ENCODE measurements around the gene CAMKK2.
A peak's percentile ranks its signal among the peaks of the same experiment; 100 is the strongest.
"Not testable (repeated sequence)": the region's sequence is repeated elsewhere in the genome, so short reads cannot be mapped to it uniquely, and the experiment has no call there.

CAMKK2 gene

GRCh38 chr12:121318121-121318520, 21.6 kb upstream of the CAMKK2 start:
- Histone ChIP-seq H3K4me1 (ENCODE audit: insufficient read depth, insufficient read length) (no peaks in the 10 kb centered on the region), H3K9me3 (ENCODE audit: insufficient read depth, low read length) (no peaks in the 10 kb centered on the region), H3K27me3 (ENCODE audit: insufficient read depth, insufficient read length) (no peaks in the 10 kb centered on the region), H3K4me3 (ENCODE audit: insufficient read length, low read depth) (no peak overlapping the region), H3K9ac (ENCODE audit: insufficient read length, low read depth) (peak overlapping the region; percentile 42), H3K36me3 (ENCODE audit: insufficient read depth, insufficient read length, low read length) (peaks cover 51% of the 10 kb centered on the region)
- no peak for TF ChIP-seq SUZ12 (IDR thresholded peaks at IDR 0.05; ENCODE audit: extremely low read depth, insufficient read depth, insufficient read length)
- TF ChIP-seq YY1 (IDR thresholded peaks at IDR 0.05; ENCODE audit: insufficient read depth, insufficient read length): no peak
- no peak for TF ChIP-seq ZNF274 (IDR thresholded peaks at IDR 0.05; ENCODE audit: low read depth, low read length)
- no peak for DNase-seq (ENCODE audit: low read depth, low spot score)

GRCh38 chr12:121314431-121314830, 17.9 kb upstream of the CAMKK2 start:
- Histone ChIP-seq H3K9ac (ENCODE audit: insufficient read length, low read depth) (no peak overlapping the region), H3K36me3 (ENCODE audit: insufficient read depth, insufficient read length, low read length) (peaks cover 61% of the 10 kb centered on the region), H3K4me1 (ENCODE audit: insufficient read depth, insufficient read length) (no peaks in the 10 kb centered on the region), H3K9me3 (ENCODE audit: insufficient read depth, low read length) (no peaks in the 10 kb centered on the region), H3K4me3 (ENCODE audit: insufficient read length, low read depth) (no peak overlapping the region), H3K27me3 (ENCODE audit: insufficient read depth, insufficient read length) (no peaks in the 10 kb centered on the region)
- DNase-seq (ENCODE audit: low read depth, low spot score): no peak
- no peak for TF ChIP-seq SUZ12 (IDR thresholded peaks at IDR 0.05; ENCODE audit: extremely low read depth, insufficient read depth, insufficient read length)
- no peak for TF ChIP-seq YY1 (IDR thresholded peaks at IDR 0.05; ENCODE audit: insufficient read depth, insufficient read length)
- no peak for TF ChIP-seq ZNF274 (IDR thresholded peaks at IDR 0.05; ENCODE audit: low read depth, low read length)

- H3K9me3 ChIP-seq (ENCODE audit: insufficient read depth, low read length); H3K27me3 ChIP-seq (ENCODE audit: insufficient read depth, insufficient read length); H3K4me1 ChIP-seq (ENCODE audit: insufficient read depth, insufficient read length); DNase-seq (ENCODE audit: low read depth, low spot score); H3K9ac ChIP-seq (ENCODE audit: insufficient read length, low read depth); H3K4me3 ChIP-seq (ENCODE audit: insufficient read length, low read depth): not testable (repeated sequence)
- H3K36me3 ChIP-seq (ENCODE audit: insufficient read depth, insufficient read length, low read length): peaks cover 46% of the 10 kb centered on the region
These were observed 13.7 kb upstream of the CAMKK2 start for GRCh38 chr12:121310231-121310630.

GRCh38 chr12:121307397-121307796, 10.9 kb upstream of the CAMKK2 start:
- H3K9me3 ChIP-seq (ENCODE audit: insufficient read depth, low read length); H3K4me3 ChIP-seq (ENCODE audit: insufficient read length, low read depth); H3K27me3 ChIP-seq (ENCODE audit: insufficient read depth, insufficient read length); H3K9ac ChIP-seq (ENCODE audit: insufficient read length, low read depth); H3K4me1 ChIP-seq (ENCODE audit: insufficient read depth, insufficient read length); DNase-seq (ENCODE audit: low read depth, low spot score): not testable (repeated sequence)
- peaks cover 41% of the 10 kb centered on the region for H3K36me3 ChIP-seq (ENCODE audit: insufficient read depth, insufficient read length, low read length)

- no peak for DNase-seq (ENCODE audit: low read depth, low spot score)
- Histone ChIP-seq H3K36me3 (ENCODE audit: insufficient read depth, insufficient read length, low read length) (peaks cover 12% of the 10 kb centered on the region), H3K4me1 (ENCODE audit: insufficient read depth, insufficient read length) (no peaks in the 10 kb centered on the region), H3K4me3 (ENCODE audit: insufficient read length, low read depth) (no peak overlapping the region), H3K9me3 (ENCODE audit: insufficient read depth, low read length) (no peaks in the 10 kb centered on the region), H3K27me3 (ENCODE audit: insufficient read depth, insufficient read length) (no peaks in the 10 kb centered on the region), H3K9ac (ENCODE audit: insufficient read length, low read depth) (no peak overlapping the region)
- TF ChIP-seq YY1 (IDR thresholded peaks at IDR 0.05; ENCODE audit: insufficient read depth, insufficient read length): no peak
- TF ChIP-seq ZNF274 (IDR thresholded peaks at IDR 0.05; ENCODE audit: low read depth, low read length): no peak
- TF ChIP-seq SUZ12 (IDR thresholded peaks at IDR 0.05; ENCODE audit: extremely low read depth, insufficient read depth, insufficient read length): no peak
These were observed 7.8 kb upstream of the CAMKK2 start for GRCh38 chr12:121304306-121304705.

GRCh38 chr12:121301876-121302275, 5.4 kb upstream of the CAMKK2 start:
- no peaks in the 10 kb centered on the region for H3K36me3 ChIP-seq (ENCODE audit: insufficient read depth, insufficient read length, low read length)
- H3K27me3 ChIP-seq (ENCODE audit: insufficient read depth, insufficient read length): no peaks in the 10 kb centered on the region
- no peaks in the 10 kb centered on the region for H3K4me1 ChIP-seq (ENCODE audit: insufficient read depth, insufficient read length)
- TF ChIP-seq YY1 (IDR thresholded peaks at IDR 0.05; ENCODE audit: insufficient read depth, insufficient read length): no peak
- TF ChIP-seq ZNF274 (IDR thresholded peaks at IDR 0.05; ENCODE audit: low read depth, low read length): no peak
- no peak for TF ChIP-seq SUZ12 (IDR thresholded peaks at IDR 0.05; ENCODE audit: extremely low read depth, insufficient read depth, insufficient read length)
- H3K9me3 ChIP-seq (ENCODE audit: insufficient read depth, low read length): no peaks in the 10 kb centered on the region
- H3K9ac ChIP-seq (ENCODE audit: insufficient read length, low read depth): no peak overlapping the region
- no peak overlapping the region for H3K4me3 ChIP-seq (ENCODE audit: insufficient read length, low read depth)
- no peak for DNase-seq (ENCODE audit: low read depth, low spot score)

- Histone ChIP-seq H3K9ac (ENCODE audit: insufficient read length, low read depth) (no peak overlapping the region), H3K4me1 (ENCODE audit: insufficient read depth, insufficient read length) (no peaks in the 10 kb centered on the region), H3K4me3 (ENCODE audit: insufficient read length, low read depth) (no peak overlapping the region), H3K27me3 (ENCODE audit: insufficient read depth, insufficient read length) (peaks cover 4% of the 10 kb centered on the region), H3K9me3 (ENCODE audit: insufficient read depth, low read length) (no peaks in the 10 kb centered on the region), H3K36me3 (ENCODE audit: insufficient read depth, insufficient read length, low read length) (no peaks in the 10 kb centered on the region)
- TF ChIP-seq ZNF274 (IDR thresholded peaks at IDR 0.05; ENCODE audit: low read depth, low read length) (no peak), SUZ12 (IDR thresholded peaks at IDR 0.05; ENCODE audit: extremely low read depth, insufficient read depth, insufficient read length) (no peak), YY1 (IDR thresholded peaks at IDR 0.05; ENCODE audit: insufficient read depth, insufficient read length) (no peak)
- DNase-seq (ENCODE audit: low read depth, low spot score): no peak
These were observed 3.7 kb upstream of the CAMKK2 start for GRCh38 chr12:121300083-121300819.

- Histone ChIP-seq H3K36me3 (ENCODE audit: insufficient read depth, insufficient read length, low read length) (no peaks in the 10 kb centered on the region), H3K4me3 (ENCODE audit: insufficient read length, low read depth) (no peak overlapping the region)
- no peak for DNase-seq (ENCODE audit: low read depth, low spot score)
These were observed 3.2 kb upstream of the CAMKK2 start for GRCh38 chr12:121299662-121300061.

GRCh38 chr12:121298411-121298810, 1.9 kb upstream of the CAMKK2 start:
- not testable (repeated sequence) for H3K9me3 ChIP-seq (ENCODE audit: insufficient read depth, low read length); DNase-seq (ENCODE audit: low read depth, low spot score); H3K4me3 ChIP-seq (ENCODE audit: insufficient read length, low read depth); H3K27me3 ChIP-seq (ENCODE audit: insufficient read depth, insufficient read length); H3K9ac ChIP-seq (ENCODE audit: insufficient read length, low read depth); H3K36me3 ChIP-seq (ENCODE audit: insufficient read depth, insufficient read length, low read length); H3K4me1 ChIP-seq (ENCODE audit: insufficient read depth, insufficient read length)

More at GRCh38 chr12:121299662-121300061, 3.2 kb upstream of the CAMKK2 start:
- Histone ChIP-seq H3K4me1 (ENCODE audit: insufficient read depth, insufficient read length) (no peaks in the 10 kb centered on the region), H3K9me3 (ENCODE audit: insufficient read depth, low read length) (no peaks in the 10 kb centered on the region), H3K27me3 (ENCODE audit: insufficient read depth, insufficient read length) (peaks cover 4% of the 10 kb centered on the region), H3K9ac (ENCODE audit: insufficient read length, low read depth) (no peak overlapping the region)
- TF ChIP-seq YY1 (IDR thresholded peaks at IDR 0.05; ENCODE audit: insufficient read depth, insufficient read length) (no peak), ZNF274 (IDR thresholded peaks at IDR 0.05; ENCODE audit: low read depth, low read length) (no peak), SUZ12 (IDR thresholded peaks at IDR 0.05; ENCODE audit: extremely low read depth, insufficient read depth, insufficient read length) (no peak)

All from NT2/D1 (cell line).